Measurements from ENCODE around the gene TTC17. TPM values are rescaled to one million over a fixed set of nuclear protein-coding genes. Genes with fewer than 3 reads are reported as not detected.

Gene TTC17
- total RNA-seq, 1 donor from 2014 or later, result 94.4 TPM

GRCh38 chr11:43434893-43435292, 76.2 kb downstream of the TTC17 start:
- no peak for DNase-seq
- no peaks in the 10 kb centered on the region for H3K27me3 ChIP-seq
- H3K4me1 ChIP-seq, result no peaks in the 10 kb centered on the region
- H3K4me3 ChIP-seq, result no peak overlapping the region
- no peaks in the 10 kb centered on the region for H3K9me3 ChIP-seq
- no peak for ATAC-seq
- intact Hi-C loops (cut with DNase I), result no loop called here
- peaks cover 47% of the 10 kb centered on the region for H3K36me3 ChIP-seq
- H3K27ac ChIP-seq, result no peak overlapping the region
- TF ChIP-seq CTCF (IDR thresholded peaks at IDR 0.05), result no peak

GRCh38 chr11:43440486-43440885, 81.8 kb downstream of the TTC17 start:
- intact Hi-C loops (cut with DNase I), result no loop called here
- Histone ChIP-seq H3K4me3 (no peak overlapping the region), H3K4me1 (no peaks in the 10 kb centered on the region), H3K27me3 (no peaks in the 10 kb centered on the region), H3K36me3 (peaks cover 96% of the 10 kb centered on the region), H3K27ac (no peak overlapping the region), H3K9me3 (no peaks in the 10 kb centered on the region)
- ATAC-seq (no peak), DNase-seq (no peak)
- TF ChIP-seq CTCF (IDR thresholded peaks at IDR 0.05), result no peak

DNA sequence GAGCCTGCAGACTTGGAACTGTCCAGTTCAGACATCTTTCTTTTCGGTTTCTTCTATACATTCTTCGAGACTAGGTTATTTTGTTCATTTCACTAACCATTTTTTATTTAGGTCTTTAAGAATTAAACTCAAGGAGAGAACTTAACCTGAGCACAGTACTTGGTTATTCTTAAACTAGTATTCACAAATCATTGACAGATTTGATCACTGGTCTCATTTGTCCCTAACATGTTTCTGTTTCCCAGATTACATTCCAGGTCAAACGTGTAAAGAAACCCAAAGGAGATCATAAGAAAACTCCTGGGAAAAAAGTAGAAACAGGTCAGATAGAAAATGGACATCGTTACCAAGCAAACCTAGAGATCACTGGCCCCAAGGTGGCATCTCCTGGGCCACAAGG, 85.1 kb downstream of the TTC17 start:
- no peak for TF ChIP-seq CTCF (IDR thresholded peaks at IDR 0.05)
- H3K36me3 ChIP-seq, result peaks cover 92% of the 10 kb centered on the region
- ATAC-seq (no peak), DNase-seq (no peak)
- intact Hi-C loops (cut with DNase I), result no loop called here
- H3K27me3 ChIP-seq, result no peaks in the 10 kb centered on the region
- no peaks in the 10 kb centered on the region for H3K4me1 ChIP-seq
- H3K4me3 ChIP-seq, result no peak overlapping the region
- H3K27ac ChIP-seq, result no peak overlapping the region
- no peaks in the 10 kb centered on the region for H3K9me3 ChIP-seq

DNA sequence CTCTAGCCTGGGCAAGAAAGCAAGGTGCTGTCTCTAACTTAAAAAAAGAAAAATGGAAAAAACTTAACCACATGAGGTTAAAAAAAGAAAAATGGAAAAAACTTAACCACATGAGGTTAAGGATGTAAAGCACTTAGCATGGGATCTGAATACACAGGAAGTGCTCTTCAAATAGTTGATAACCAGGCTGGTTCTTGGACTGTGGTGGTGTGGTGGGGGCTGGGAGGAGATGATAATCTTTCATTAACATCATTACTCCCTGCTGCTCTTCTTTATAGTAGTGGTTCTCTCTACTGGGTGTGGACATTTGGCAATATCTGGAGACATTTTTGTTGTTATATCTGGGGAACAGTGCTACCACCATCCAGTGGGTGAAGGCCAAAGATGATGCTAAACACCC, 88.4 kb downstream of the TTC17 start:
- intact Hi-C loops (cut with DNase I), result no loop called here
- no peak for DNase-seq
- no peak for ATAC-seq
- H3K9me3 ChIP-seq, result no peaks in the 10 kb centered on the region
- no peaks in the 10 kb centered on the region for H3K27me3 ChIP-seq
- peaks cover 94% of the 10 kb centered on the region for H3K36me3 ChIP-seq
- H3K27ac ChIP-seq, result no peak overlapping the region
- no peaks in the 10 kb centered on the region for H3K4me1 ChIP-seq
- H3K4me3 ChIP-seq, result no peak overlapping the region
- TF ChIP-seq CTCF (IDR thresholded peaks at IDR 0.05), result no peak

- Histone ChIP-seq H3K4me3 (no peak overlapping the region), H3K27me3 (no peaks in the 10 kb centered on the region), H3K27ac (no peak overlapping the region), H3K9me3 (no peaks in the 10 kb centered on the region), H3K36me3 (peaks cover 80% of the 10 kb centered on the region), H3K4me1 (no peaks in the 10 kb centered on the region)
- ATAC-seq (no peak), DNase-seq (no peak)
- no peak for TF ChIP-seq CTCF (IDR thresholded peaks at IDR 0.05)
- intact Hi-C loops (cut with DNase I), result no loop called here
Measured at GRCh38 chr11:43458486-43458885, 99.8 kb downstream of the TTC17 start.

DNA sequence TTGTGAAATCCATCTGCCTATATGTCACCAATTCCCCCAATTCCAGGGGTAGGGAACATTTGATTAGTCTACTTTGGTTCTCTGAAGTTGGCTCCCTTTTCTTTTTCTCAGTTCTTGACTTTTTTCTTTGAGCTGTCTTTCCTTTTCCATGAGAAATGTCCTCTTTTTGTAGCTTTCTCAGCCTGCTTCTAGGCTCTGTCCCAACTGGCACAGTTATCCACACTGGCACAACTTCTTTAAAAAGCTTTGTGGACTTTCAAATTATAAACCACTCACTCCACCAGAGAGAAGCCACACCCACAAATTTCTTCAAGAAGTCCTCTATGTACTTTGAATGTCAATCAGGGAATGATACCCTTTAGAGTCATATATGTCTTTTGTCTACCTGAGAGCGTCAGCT, 100.5 kb downstream of the TTC17 start:
- H3K9me3 ChIP-seq, result no peaks in the 10 kb centered on the region
- no peak for TF ChIP-seq CTCF (IDR thresholded peaks at IDR 0.05)
- H3K27ac ChIP-seq, result no peak overlapping the region
- DNase-seq (no peak), ATAC-seq (no peak)
- H3K36me3 ChIP-seq, result peaks cover 74% of the 10 kb centered on the region
- no peak overlapping the region for H3K4me3 ChIP-seq
- intact Hi-C loops (cut with DNase I), result no loop called here
- no peaks in the 10 kb centered on the region for H3K27me3 ChIP-seq
- H3K4me1 ChIP-seq, result no peaks in the 10 kb centered on the region

Data from upper lobe of right lung (tissue), 1 donor.